NCI-H2227 (cell line): ENCODE data around the gene DHODH.
A peak's percentile ranks its signal among the peaks of the same experiment; 100 is the strongest.
"Not testable (repeated sequence)": the region's sequence is repeated elsewhere in the genome, so short reads cannot be mapped to it uniquely, and the experiment has no call there.

ENCODE experiments used
- DNase-seq: peaks from one replicate; lab custom pipeline; 2025; ENCODE audit not compliant: unreplicated experiment; lab: John Stamatoyannopoulos, UW

The DHODH gene

GRCh38 chr16:72008424-72009216 lies at the start of gene DHODH:
Gene DHODH, plus strand, starts transcription at chr16:72008744. Its CDS starts 21 bp downstream, at chr16:72008765.
- DNase-seq, result peak; percentile 96

- DNase-seq, result peak; percentile 78
Measured at GRCh38 chr16:71961066-71962039, 47.2 kb upstream of the DHODH start.

- no peak for DNase-seq
Measured at GRCh38 chr16:71963125-71963875, 45.2 kb upstream of the DHODH start.

GRCh38 chr16:71965223-71965622 lies 43.3 kb upstream of the DHODH start:
- no peak for DNase-seq

GRCh38 chr16:71966932-71967331 lies 41.6 kb upstream of the DHODH start:
- DNase-seq, result no peak

- no peak for DNase-seq
Measured at GRCh38 chr16:71969353-71969752, 39.2 kb upstream of the DHODH start.

- no peak for DNase-seq
Measured at GRCh38 chr16:71971571-71971970, 37.0 kb upstream of the DHODH start.

GRCh38 chr16:71972356-71972755 lies 36.2 kb upstream of the DHODH start:
- no peak for DNase-seq

- DNase-seq, result no peak
Measured at GRCh38 chr16:71973001-71973400, 35.5 kb upstream of the DHODH start.

- no peak for DNase-seq
Measured at GRCh38 chr16:71974068-71974818, 34.3 kb upstream of the DHODH start.

GRCh38 chr16:71985262-71985974 lies 23.1 kb upstream of the DHODH start:
- no peak for DNase-seq

GRCh38 chr16:71986131-71986530 lies 22.4 kb upstream of the DHODH start:
- DNase-seq, result no peak

GRCh38 chr16:71995038-71995437 lies 13.5 kb upstream of the DHODH start:
- DNase-seq, result no peak

GRCh38 chr16:71997578-71997977 lies 11.0 kb upstream of the DHODH start:
- not testable (repeated sequence) for DNase-seq

GRCh38 chr16:72001180-72001874 lies 7.2 kb upstream of the DHODH start:
- no peak for DNase-seq

- no peak for DNase-seq
Measured at GRCh38 chr16:72002619-72003018, 5.9 kb upstream of the DHODH start.

- DNase-seq, result not testable (repeated sequence)
Measured at GRCh38 chr16:72008065-72008423, 500 bp upstream of the DHODH start.

GRCh38 chr16:72009779-72010178 lies 1.2 kb downstream of the DHODH start:
- no peak for DNase-seq

GRCh38 chr16:72012607-72013006 lies 4.1 kb downstream of the DHODH start:
- no peak for DNase-seq
